ENCODE results near the gene KLHL28. TPM values are rescaled to one million over a fixed set of nuclear protein-coding genes. Genes with fewer than 3 reads are reported as not detected.

The KLHL28 gene
- total and polyA plus RNA-seq, 12 donors, result 1.5 to 17.8 (median 9.6) TPM

- peaks cover 17 to 76% of the 10 kb centered on the region in 2 donors for H3K4me1 ChIP-seq (replicated peaks in 1 of 2)
- H3K4me3 ChIP-seq, result peak overlapping the region in 2 of 4 donors; percentile 4 to 66
- intact Hi-C loops (cut with DNase I), result loop anchor here in 1 of 2 donors (10.0 kb wide), 1 partner anchor 171 kb away; the partner anchor contains the start of genes FANCM and FKBP3
- H3K27ac ChIP-seq, result no peak overlapping the region
- H3K27me3 ChIP-seq, result no peaks in the 10 kb centered on the region
- TF ChIP-seq CTCF (IDR thresholded peaks at IDR 0.05), result no peak
- TF ChIP-seq POLR2A (IDR thresholded peaks at IDR 0.05), result no peak
- WGBS, 4 donors, result 16 to 32% (median 24%) methylated on average over 7 of the region's 7 CpGs
- no peaks in the 10 kb centered on the region for H3K36me3 ChIP-seq (replicated peaks in 1 of 2)
- DNase-seq, result peak in 2 of 7 donors; percentile 17 to 23
- no peaks in the 10 kb centered on the region for H3K9me3 ChIP-seq (replicated peaks in 1 of 3)
Observed at GRCh38 chr14:44963775-44964380, 2.1 kb upstream of the KLHL28 start.

- no peaks in the 10 kb centered on the region for H3K27me3 ChIP-seq
- H3K9me3 ChIP-seq (replicated peaks in 1 of 3), result no peaks in the 10 kb centered on the region
- peak overlapping the region; percentile 25 to 75 (median 60) for H3K4me3 ChIP-seq
- intact Hi-C loops (cut with DNase I), result loop anchor here in 1 of 2 donors (10.0 kb wide), 1 partner anchor 172 kb away; the partner anchor contains the start of genes FANCM and FKBP3
- H3K4me1 ChIP-seq (replicated peaks in 1 of 2), result peaks cover 17 to 76% of the 10 kb centered on the region in 2 donors
- peak overlapping the region in 4 of 5 donors; percentile 65 to 94 (median 83) for H3K27ac ChIP-seq
- TF ChIP-seq CTCF (IDR thresholded peaks at IDR 0.05) (no peak), POLR2A (IDR thresholded peaks at IDR 0.05) (no peak)
- WGBS, 4 donors, result 7 to 16% (median 11%) methylated on average over 12 to 13 of the region's 13 CpGs
- DNase-seq, result no peak
- H3K36me3 ChIP-seq (replicated peaks in 1 of 2), result no peaks in the 10 kb centered on the region
Observed at GRCh38 chr14:44963044-44963528, 1.3 kb upstream of the KLHL28 start.

GRCh38 chr14:44962334-44963043 lies 742 bp upstream of the KLHL28 start:
- H3K27ac ChIP-seq, result peak overlapping the region; percentile 23 to 94 (median 73)
- peak; percentile 55 to 76 (median 67) for DNase-seq
- no peaks in the 10 kb centered on the region for H3K27me3 ChIP-seq
- no peaks in the 10 kb centered on the region for H3K9me3 ChIP-seq (replicated peaks in 1 of 3)
- TF ChIP-seq CTCF (IDR thresholded peaks at IDR 0.05) (no peak), POLR2A (IDR thresholded peaks at IDR 0.05) (no peak)
- WGBS, 4 donors, result 0 to 2% (median 1%) methylated on average over 10 to 39 of the region's 39 CpGs
- H3K36me3 ChIP-seq (replicated peaks in 1 of 2), result no peaks in the 10 kb centered on the region
- H3K4me1 ChIP-seq (replicated peaks in 1 of 2), result peaks cover 17 to 76% of the 10 kb centered on the region in 2 donors
- peak overlapping the region; percentile 25 to 75 (median 60) for H3K4me3 ChIP-seq
- intact Hi-C loops (cut with DNase I), result loop anchor here in 1 of 2 donors (10.0 kb wide), 1 partner anchor 172 kb away; the partner anchor contains the start of genes FANCM and FKBP3

- Histone ChIP-seq H3K27me3 (no peaks in the 10 kb centered on the region), H3K36me3 (replicated peaks in 1 of 2) (no peaks in the 10 kb centered on the region), H3K4me1 (replicated peaks in 1 of 2) (peaks cover 13 to 69% of the 10 kb centered on the region in 2 donors), H3K9me3 (replicated peaks in 1 of 3) (no peaks in the 10 kb centered on the region), H3K4me3 (peak overlapping the region in 3 of 4 donors; percentile 56 to 75 (median 66)), H3K27ac (peak overlapping the region; percentile 75 to 98 (median 93))
- intact Hi-C loops (cut with DNase I), result loop anchor here in 1 of 2 donors (10.0 kb wide), 1 partner anchor 174 kb away; the partner anchor contains the start of genes FANCM and FKBP3
- WGBS, 4 donors, result 0% methylated on average over 14 of the region's 14 CpGs
- DNase-seq, result peak; percentile 66 to 81 (median 71)
- no peak for TF ChIP-seq POLR2A (IDR thresholded peaks at IDR 0.05)
- no peak for TF ChIP-seq CTCF (IDR thresholded peaks at IDR 0.05)
Observed at GRCh38 chr14:44961151-44961553, 595 bp downstream of the KLHL28 start.
